Upper lobe of right lung (tissue), 1 donor: ENCODE measurements around the gene AFF1. TPM values are rescaled to one million over a fixed set of nuclear protein-coding genes. Genes with fewer than 3 reads are reported as not detected.
A peak's percentile ranks its signal among the peaks of the same experiment; 100 is the strongest.
"Not testable (repeated sequence)": the region's sequence is repeated elsewhere in the genome, so short reads cannot be mapped to it uniquely, and the experiment has no call there.

Source experiments
- ATAC-seq: fragments of 200-7000 bp; cut with Tn5 transposase; one replicate; pipeline ENCODE4 v1.9.1; 2020; ENCODE audit warnings: mild to moderate bottlenecking, moderate library complexity
- DNase-seq: peaks from one replicate; pipeline ENCODE4 v3.0.0-alpha.2; 2020
- H3K27ac ChIP-seq: fragments of 200-600 bp; one replicate; pipeline ENCODE4 v1.8.0; 2022
- H3K27me3 ChIP-seq: fragments of 200-600 bp; one replicate; pipeline ENCODE4 v1.8.0; 2022; ENCODE audit warnings: mild to moderate bottlenecking
- H3K36me3 ChIP-seq: fragments of 200-600 bp; one replicate; pipeline ENCODE4 v1.8.0; 2022
- H3K4me1 ChIP-seq: fragments of 200-600 bp; one replicate; pipeline ENCODE4 v1.8.0; 2022
- H3K4me3 ChIP-seq: fragments of 200-600 bp; one replicate; pipeline ENCODE4 v1.8.0; 2022; ENCODE audit warnings: mild to moderate bottlenecking
- H3K9me3 ChIP-seq: fragments of 200-600 bp; one replicate; pipeline ENCODE4 v1.8.0; 2022
- intact Hi-C: fragments of 100-400 bp; cut with DNase I; formaldehyde crosslinking; loops from one replicate; pipeline ENCODE4 v1.11.0; 2022
- total RNA-seq: library from RNA; stranded (reverse); fragmentation: NEBNext Ultra II Directional; extraction: Animal tissue kit (Norgen Biotek cat#: 25700); gene quantifications from one replicate; pipeline ENCODE4 v1.2.1, GENCODE V29; 2021
- TF ChIP-seq, protein P1 (sequence below): fragments of 200-600 bp; IDR thresholded peaks from one replicate; pipeline ENCODE4 v1.8.0; 2022; ENCODE audit warnings: antibody characterized with exemption
- donor health status: DM: no; HTN: yes; CAD: no; lungs with severe emphysema.

The AFF1 gene
- total RNA-seq, 1 donor from 2014 or later: 103 TPM

DNA sequence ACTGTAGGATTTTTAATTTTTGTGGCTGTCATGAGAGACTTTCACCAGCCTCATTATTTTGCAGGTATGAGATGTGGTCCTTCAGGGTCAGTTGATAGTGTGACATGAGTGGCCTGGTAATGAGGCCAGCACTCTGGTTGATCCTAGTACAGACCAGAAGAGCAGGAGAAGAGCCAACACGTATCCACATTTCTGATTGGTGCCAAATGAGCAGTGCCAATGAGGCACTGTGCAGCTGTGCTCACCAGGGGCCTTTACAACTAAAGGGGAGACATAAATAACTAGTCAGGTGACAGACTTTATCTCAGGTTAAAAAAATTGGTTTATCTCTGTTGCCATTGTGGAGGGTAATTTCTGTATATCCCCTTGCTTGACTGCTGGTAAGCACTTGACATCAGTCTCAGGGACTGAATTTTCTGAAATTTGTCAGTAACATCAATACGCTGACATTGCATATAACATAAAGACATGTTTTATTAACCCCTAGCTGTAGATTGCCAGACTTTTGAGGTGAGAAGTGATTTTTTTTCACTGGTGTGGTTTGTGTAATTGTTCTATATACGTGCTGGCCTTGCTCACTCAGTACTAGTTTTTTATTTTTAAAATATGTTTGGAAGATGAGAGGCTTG, 101.2 kb downstream of the AFF1 start:
- TF ChIP-seq, protein P1, sequence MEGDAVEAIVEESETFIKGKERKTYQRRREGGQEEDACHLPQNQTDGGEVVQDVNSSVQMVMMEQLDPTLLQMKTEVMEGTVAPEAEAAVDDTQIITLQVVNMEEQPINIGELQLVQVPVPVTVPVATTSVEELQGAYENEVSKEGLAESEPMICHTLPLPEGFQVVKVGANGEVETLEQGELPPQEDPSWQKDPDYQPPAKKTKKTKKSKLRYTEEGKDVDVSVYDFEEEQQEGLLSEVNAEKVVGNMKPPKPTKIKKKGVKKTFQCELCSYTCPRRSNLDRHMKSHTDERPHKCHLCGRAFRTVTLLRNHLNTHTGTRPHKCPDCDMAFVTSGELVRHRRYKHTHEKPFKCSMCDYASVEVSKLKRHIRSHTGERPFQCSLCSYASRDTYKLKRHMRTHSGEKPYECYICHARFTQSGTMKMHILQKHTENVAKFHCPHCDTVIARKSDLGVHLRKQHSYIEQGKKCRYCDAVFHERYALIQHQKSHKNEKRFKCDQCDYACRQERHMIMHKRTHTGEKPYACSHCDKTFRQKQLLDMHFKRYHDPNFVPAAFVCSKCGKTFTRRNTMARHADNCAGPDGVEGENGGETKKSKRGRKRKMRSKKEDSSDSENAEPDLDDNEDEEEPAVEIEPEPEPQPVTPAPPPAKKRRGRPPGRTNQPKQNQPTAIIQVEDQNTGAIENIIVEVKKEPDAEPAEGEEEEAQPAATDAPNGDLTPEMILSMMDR: no peak
- no peak for ATAC-seq
- no peak for DNase-seq
- Histone ChIP-seq H3K4me3 (no peak overlapping the region), H3K27ac (no peak overlapping the region), H3K27me3 (no peaks in the 10 kb centered on the region), H3K4me1 (peaks cover 71% of the 10 kb centered on the region), H3K36me3 (no peaks in the 10 kb centered on the region), H3K9me3 (no peaks in the 10 kb centered on the region)
- intact Hi-C loops: no loop called here

DNA sequence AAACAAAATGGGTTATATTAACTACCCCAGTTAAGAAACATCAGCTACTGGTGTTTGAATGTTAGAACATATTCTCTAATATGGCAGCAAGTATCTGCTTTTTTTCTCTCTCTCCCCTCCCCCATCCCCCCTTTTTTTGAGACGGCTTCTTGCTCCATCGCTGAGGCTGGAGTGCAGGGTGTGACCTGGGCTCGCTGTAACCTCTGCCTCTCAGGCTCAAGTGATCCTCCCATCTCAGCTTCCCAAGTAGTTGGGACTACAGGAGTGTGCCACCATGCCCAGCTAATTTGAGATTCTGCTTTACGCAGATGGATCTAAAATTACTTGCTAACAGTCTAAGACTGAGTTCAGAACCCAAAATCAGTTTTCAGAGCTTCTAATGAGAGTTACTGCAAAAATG, 101.9 kb downstream of the AFF1 start:
- Histone ChIP-seq H3K27me3 (no peaks in the 10 kb centered on the region), H3K36me3 (no peaks in the 10 kb centered on the region), H3K4me1 (peaks cover 69% of the 10 kb centered on the region), H3K9me3 (no peaks in the 10 kb centered on the region), H3K27ac (no peak overlapping the region), H3K4me3 (no peak overlapping the region)
- intact Hi-C loops: no loop called here
- DNase-seq (no peak), ATAC-seq (peak; percentile 53)
- TF ChIP-seq, protein P1: no peak

DNA sequence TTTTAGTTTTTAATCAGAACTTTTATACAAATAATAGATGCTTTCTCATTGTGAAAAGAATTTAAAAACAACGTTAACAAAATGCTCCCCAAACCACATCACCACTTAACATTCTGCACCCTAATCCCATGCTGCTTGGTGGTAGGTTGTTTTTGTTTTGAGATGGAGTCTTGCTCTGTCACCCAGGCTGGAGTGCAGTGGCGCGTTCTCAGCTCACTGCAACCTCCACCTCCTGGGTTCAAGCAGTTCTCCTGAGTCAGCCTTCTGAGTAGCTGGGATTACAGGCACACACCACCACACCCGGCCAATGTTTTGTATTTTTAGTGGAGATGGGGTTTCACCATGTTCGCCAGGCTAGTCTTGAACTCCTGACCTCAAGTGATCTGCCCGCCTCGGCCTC, 102.4 kb downstream of the AFF1 start:
- peaks cover 65% of the 10 kb centered on the region for H3K4me1 ChIP-seq
- H3K27me3 ChIP-seq, H3K36me3 ChIP-seq, H3K9me3 ChIP-seq, H3K4me3 ChIP-seq, ATAC-seq, DNase-seq, H3K27ac ChIP-seq, intact Hi-C loops: not testable (repeated sequence)

DNA sequence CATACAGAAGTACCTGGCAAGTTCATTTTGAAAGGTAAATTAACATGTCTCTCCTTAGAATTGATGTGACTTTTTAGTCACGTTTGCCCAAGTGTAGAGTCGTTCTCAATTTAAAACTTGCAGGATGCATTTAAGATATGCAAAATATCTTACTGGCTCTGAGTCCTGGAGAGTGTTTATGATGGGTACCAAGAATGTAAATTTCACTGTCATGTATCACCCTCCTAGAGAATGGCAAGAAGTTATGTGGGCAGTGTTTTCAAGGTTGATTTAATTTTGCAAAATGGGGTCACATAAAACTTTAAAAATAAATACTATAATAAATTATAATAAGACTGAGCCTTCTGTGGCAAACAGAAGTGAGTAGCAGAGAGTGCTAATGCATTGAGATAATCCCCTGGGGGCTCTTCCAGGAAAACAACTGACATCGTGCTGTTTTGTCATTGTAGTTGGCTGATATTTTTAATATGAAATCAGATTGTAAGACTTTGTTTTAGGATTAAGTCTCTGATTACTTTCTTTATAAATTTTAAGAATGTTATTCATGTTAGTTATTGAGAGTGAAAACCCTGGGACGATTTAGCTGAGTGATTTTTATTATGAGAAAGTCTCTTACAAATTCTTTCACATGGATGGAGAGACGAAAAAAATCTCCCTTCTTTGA, 103.0 kb downstream of the AFF1 start:
- Histone ChIP-seq H3K27me3 (no peaks in the 10 kb centered on the region), H3K4me3 (no peak overlapping the region), H3K27ac (peak overlapping the region; percentile 18), H3K4me1 (peaks cover 59% of the 10 kb centered on the region), H3K9me3 (no peaks in the 10 kb centered on the region), H3K36me3 (no peaks in the 10 kb centered on the region)
- ATAC-seq (no peak), DNase-seq (no peak)
- TF ChIP-seq, protein P1: no peak
- intact Hi-C loops: no loop called here

DNA sequence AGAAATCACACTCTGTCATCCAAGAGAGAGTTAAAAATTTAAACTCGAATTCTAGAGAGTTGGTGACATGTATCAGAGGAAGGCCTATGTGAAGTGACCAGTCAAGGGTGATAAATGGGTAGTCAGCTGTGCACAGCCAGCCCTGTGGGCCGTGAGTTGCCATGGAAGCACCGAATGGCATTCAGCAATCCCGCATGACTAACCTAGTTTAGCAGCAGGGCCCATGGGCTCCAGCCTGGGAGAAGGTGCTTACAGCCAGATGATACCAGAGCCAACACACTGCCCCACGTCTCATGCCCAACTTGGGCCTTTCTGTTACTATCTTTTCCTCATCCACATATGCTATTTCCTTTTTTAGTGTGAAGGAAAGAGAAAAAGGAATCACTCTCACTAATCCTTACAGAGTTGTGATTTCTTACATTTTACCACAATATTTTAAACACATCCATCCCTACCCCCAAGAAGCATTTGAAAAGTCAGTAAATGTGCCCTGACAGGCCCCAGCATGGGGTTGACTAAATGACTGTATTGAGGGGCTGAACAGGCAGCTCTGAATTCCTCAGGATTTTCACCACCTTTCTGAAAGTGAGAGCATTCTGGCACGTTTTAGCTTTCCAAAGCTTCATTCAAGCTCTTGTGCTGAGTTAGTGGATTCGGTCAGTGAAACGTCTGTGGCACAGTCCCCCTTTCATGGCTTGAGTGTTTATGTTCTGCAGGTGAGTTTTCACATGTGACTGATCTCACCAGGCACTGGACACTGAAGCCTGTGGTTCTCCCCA, 104.2 kb downstream of the AFF1 start:
- intact Hi-C loops: no loop called here
- Histone ChIP-seq H3K4me3 (no peak overlapping the region), H3K36me3 (no peaks in the 10 kb centered on the region), H3K4me1 (peaks cover 62% of the 10 kb centered on the region), H3K27ac (peak overlapping the region; percentile 60), H3K27me3 (no peaks in the 10 kb centered on the region), H3K9me3 (no peaks in the 10 kb centered on the region)
- DNase-seq (no peak), ATAC-seq (peak; percentile 80)
- TF ChIP-seq, protein P1: no peak

DNA sequence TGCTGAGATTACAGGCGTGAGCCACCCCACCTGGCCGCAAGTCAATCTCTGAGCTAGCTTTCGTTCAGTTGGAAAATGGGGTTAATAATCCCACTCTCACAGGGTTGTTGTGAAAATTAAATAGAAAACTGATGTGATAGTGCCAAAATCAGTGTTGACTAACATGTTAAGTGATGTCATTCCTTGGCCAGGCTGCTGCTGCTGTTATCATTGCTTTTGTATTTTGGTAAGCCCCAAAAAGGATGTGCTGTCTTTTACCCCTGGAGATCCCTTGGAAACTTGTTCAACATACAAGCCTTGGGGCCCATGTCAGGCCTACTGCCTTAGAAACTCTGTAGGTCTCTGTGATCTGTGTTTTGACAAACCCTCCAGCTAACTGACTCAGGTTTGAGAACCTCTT, 106.3 kb downstream of the AFF1 start:
- no peak for DNase-seq
- Histone ChIP-seq H3K27ac (no peak overlapping the region), H3K4me1 (peaks cover 72% of the 10 kb centered on the region), H3K36me3 (no peaks in the 10 kb centered on the region), H3K27me3 (no peaks in the 10 kb centered on the region), H3K4me3 (no peak overlapping the region), H3K9me3 (no peaks in the 10 kb centered on the region)
- TF ChIP-seq, protein P1: no peak
- ATAC-seq: no peak
- intact Hi-C loops: no loop called here
